ENCODE data around the gene B3GAT1. TPM values are rescaled to one million over a fixed set of nuclear protein-coding genes. Genes with fewer than 3 reads are reported as not detected.
A peak's percentile ranks its signal among the peaks of the same experiment; 100 is the strongest.

Gene B3GAT1
- total and polyA plus RNA-seq, 2 of the 13 experiments (the other 11 are each of a cell fraction or from before 2014, with no cell fraction given) = not detected

DNA sequence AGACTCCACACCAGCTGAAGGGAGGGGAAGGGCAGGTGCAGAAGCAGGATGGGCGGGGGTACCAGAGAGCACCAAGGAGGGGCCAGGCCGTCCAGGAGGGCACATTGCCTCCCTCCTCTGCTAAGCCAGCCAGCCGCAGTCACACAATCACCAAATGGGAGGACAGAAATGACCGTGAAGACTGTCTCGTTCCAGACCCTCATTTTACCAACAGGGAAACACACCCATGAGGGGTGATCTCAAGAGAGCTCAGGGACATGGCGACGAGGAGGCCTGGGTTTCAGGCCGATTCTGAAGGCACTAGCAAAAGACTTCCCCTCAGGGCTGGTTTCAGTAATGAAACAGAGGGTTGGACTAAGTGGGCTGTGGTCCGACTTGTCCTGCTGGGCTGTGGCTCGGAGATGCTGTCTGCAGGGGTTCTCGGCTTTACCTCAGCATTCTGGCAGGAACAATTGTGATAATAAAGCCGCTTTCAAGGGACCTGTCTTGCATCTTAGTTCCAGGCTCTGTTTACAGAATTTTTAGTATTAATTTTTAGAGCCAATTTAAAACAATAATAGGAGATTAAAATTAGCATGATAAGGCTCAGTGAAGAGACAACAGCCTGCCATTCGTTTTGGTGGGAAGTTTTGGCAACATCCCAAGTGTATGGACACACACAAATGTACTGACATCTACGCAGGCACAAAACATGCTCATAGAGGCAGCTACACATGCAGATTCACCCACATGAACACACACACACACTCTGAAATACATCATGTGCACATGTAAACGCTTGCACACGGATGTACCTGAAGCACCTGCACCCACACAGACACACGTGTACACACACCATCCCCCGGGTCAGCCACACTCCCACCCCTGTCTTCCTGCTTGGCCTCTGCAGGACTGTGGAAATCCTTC is 2.0 kb upstream of the B3GAT1 start:
- WGBS (ENCODE audit: low lambda C conversion rate) = 2% methylated on average over 12 of the region's 18 CpGs
- Histone ChIP-seq H3K9ac (ENCODE audit: insufficient read depth, low read depth, low read length) (no peak overlapping the region), H3K4me1 (ENCODE audit: insufficient read depth, low read length) (no peaks in the 10 kb centered on the region), H3K27me3 (ENCODE audit: control insufficient read depth in 1 of 2, insufficient read depth in 2 of 2, low read length in 2 of 2) (peaks cover 5 to 58% of the 10 kb centered on the region in 2 experiments), H4K20me1 (ENCODE audit: insufficient read depth, low read length) (0 out of 2 replicates have a peak, but pooled peaks cover 3% of the 10 kb centered on the region), H3K4me3 (replicated peaks in 1 of 3; ENCODE audit: insufficient read depth in 1 of 3, low read depth in 2 of 3, low read length in 3 of 3) (no peak overlapping the region), H3K27ac (ENCODE audit: extremely low read length, insufficient read depth, low read length) (no peak overlapping the region), H3K36me3 (replicated peaks in 1 of 2; ENCODE audit: control insufficient read depth in 1 of 2, insufficient read depth in 2 of 2, low read length in 2 of 2) (no peaks in the 10 kb centered on the region), H3K79me2 (ENCODE audit: insufficient read depth, low read length) (no peaks in the 10 kb centered on the region), H2AFZ (ENCODE audit: low read length) (no peak overlapping the region), H3K9me3 (ENCODE audit: low read length) (no peaks in the 10 kb centered on the region), H3K4me2 (ENCODE audit: low read depth, low read length) (no peak overlapping the region)
- ChIA-PET CTCF (ENCODE audit: low intra/inter-chr PET ratio, low total read pairs) (no interaction called here), POLR2A (no interaction called here)
- TF ChIP-seq, protein P1, sequence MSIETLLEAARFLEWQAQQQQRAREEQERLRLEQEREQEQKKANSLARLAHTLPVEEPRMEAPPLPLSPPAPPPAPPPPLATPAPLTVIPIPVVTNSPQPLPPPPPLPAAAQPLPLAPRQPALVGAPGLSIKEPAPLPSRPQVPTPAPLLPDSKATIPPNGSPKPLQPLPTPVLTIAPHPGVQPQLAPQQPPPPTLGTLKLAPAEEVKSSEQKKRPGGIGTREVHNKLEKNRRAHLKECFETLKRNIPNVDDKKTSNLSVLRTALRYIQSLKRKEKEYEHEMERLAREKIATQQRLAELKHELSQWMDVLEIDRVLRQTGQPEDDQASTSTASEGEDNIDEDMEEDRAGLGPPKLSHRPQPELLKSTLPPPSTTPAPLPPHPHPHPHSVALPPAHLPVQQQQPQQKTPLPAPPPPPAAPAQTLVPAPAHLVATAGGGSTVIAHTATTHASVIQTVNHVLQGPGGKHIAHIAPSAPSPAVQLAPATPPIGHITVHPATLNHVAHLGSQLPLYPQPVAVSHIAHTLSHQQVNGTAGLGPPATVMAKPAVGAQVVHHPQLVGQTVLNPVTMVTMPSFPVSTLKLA (IDR thresholded peaks at IDR 0.05) = peak; percentile 50
- no peak for TF ChIP-seq CBFB (CRISPR knock-in tag; IDR thresholded peaks at IDR 0.05)
- no peak for TF ChIP-seq ZNF260 (CRISPR knock-in tag; IDR thresholded peaks at IDR 0.05; ENCODE audit: borderline replicate concordance, low read depth)
- no peak for TF ChIP-seq ZNF670 (CRISPR knock-in tag; IDR thresholded peaks at IDR 0.05; ENCODE audit: borderline replicate concordance)
- TF ChIP-seq KDM3A (CRISPR knock-in tag; IDR thresholded peaks at IDR 0.05; ENCODE audit: low read depth) = no peak
- no peak for TF ChIP-seq ZNF891 (CRISPR knock-in tag; IDR thresholded peaks at IDR 0.05)
- TF ChIP-seq, protein P2, sequence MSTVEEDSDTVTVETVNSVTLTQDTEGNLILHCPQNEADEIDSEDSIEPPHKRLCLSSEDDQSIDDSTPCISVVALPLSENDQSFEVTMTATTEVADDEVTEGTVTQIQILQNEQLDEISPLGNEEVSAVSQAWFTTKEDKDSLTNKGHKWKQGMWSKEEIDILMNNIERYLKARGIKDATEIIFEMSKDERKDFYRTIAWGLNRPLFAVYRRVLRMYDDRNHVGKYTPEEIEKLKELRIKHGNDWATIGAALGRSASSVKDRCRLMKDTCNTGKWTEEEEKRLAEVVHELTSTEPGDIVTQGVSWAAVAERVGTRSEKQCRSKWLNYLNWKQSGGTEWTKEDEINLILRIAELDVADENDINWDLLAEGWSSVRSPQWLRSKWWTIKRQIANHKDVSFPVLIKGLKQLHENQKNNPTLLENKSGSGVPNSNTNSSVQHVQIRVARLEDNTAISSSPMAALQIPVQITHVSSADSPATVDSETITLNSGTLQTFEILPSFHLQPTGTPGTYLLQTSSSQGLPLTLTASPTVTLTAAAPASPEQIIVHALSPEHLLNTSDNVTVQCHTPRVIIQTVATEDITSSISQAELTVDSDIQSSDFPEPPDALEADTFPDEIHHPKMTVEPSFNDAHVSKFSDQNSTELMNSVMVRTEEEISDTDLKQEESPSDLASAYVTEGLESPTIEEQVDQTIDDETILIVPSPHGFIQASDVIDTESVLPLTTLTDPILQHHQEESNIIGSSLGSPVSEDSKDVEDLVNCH (CRISPR knock-in tag; IDR thresholded peaks at IDR 0.05) = no peak
- no peak for TF ChIP-seq SRSF1 (optimal IDR thresholded peaks at IDR 0.05; ENCODE audit: low read depth, low read length)
- DNase-seq (ENCODE audit: low spot score) = no peak
- ATAC-seq = no peak
- intact Hi-C loops (cut with micrococcal nuclease; ENCODE audit: unreplicated experiment) (no loop called here), in situ Hi-C loops (cut with HindIII; ENCODE audit: extremely low pct_ligation_motif_present, low pct_unique_long_range_greater_than_20kb) (no loop called here)
- no peak for FAIRE-seq
- no TSS peak for BruUV-seq (replicated peaks)
